ENCODE measurements around the gene WIPI1. TPM values are rescaled to one million over a fixed set of nuclear protein-coding genes. Genes with fewer than 3 reads are reported as not detected.
"Not testable (repeated sequence)": the region's sequence is repeated elsewhere in the genome, so short reads cannot be mapped to it uniquely, and the experiment has no call there.

Gene WIPI1
- total and polyA plus RNA-seq, 3 donors from 2014 or later = 25.4 to 38.3 (median 26.8) TPM

- TF ChIP-seq CTCF (IDR thresholded peaks at IDR 0.05) (no peak), POLR2A (IDR thresholded peaks at IDR 0.05) (no peak)
- Histone ChIP-seq H3K27ac (peak overlapping the region; percentile 88 to 92), H3K4me3 (no peak overlapping the region), H3K4me1 (peaks cover 21% of the 10 kb centered on the region), H3K9me3 (no peaks in the 10 kb centered on the region), H3K27me3 (no peaks in the 10 kb centered on the region), H3K36me3 (ENCODE audit: low read depth, missing control alignments) (no peaks in the 10 kb centered on the region)
- intact Hi-C loops (cut with DNase I; ENCODE audit: low total_unique reads) = no loop called here
- WGBS, 2 donors = 46 to 56% methylated on average over 8 of the region's 8 CpGs
- peak; percentile 14 for DNase-seq
Measured at GRCh38 chr17:68377771-68378267, 79.5 kb downstream of the WIPI1 start.

GRCh38 chr17:68376178-68376577, 81.1 kb downstream of the WIPI1 start:
- DNase-seq; H3K27me3 ChIP-seq; H3K27ac ChIP-seq; H3K4me3 ChIP-seq; intact Hi-C loops (cut with DNase I; ENCODE audit: low total_unique reads); H3K36me3 ChIP-seq (ENCODE audit: low read depth, missing control alignments); H3K9me3 ChIP-seq: not testable (repeated sequence)
- H3K4me1 ChIP-seq = peaks cover 21% of the 10 kb centered on the region
- WGBS, 2 donors = 87 to 93% methylated on average over 2 of the region's 2 CpGs

- DNase-seq = no peak
- Histone ChIP-seq H3K4me3 (no peak overlapping the region), H3K36me3 (ENCODE audit: low read depth, missing control alignments) (no peaks in the 10 kb centered on the region), H3K27ac (no peak overlapping the region), H3K4me1 (peaks cover 21% of the 10 kb centered on the region), H3K9me3 (no peaks in the 10 kb centered on the region), H3K27me3 (no peaks in the 10 kb centered on the region)
- TF ChIP-seq POLR2A (IDR thresholded peaks at IDR 0.05) (no peak), CTCF (IDR thresholded peaks at IDR 0.05) (no peak)
- intact Hi-C loops (cut with DNase I; ENCODE audit: low total_unique reads) = no loop called here
- 91 to 96% methylated on average over 8 of the region's 8 CpGs for WGBS, 2 donors
Measured at GRCh38 chr17:68375566-68375965, 81.7 kb downstream of the WIPI1 start.

MicroRNAs within 50 kb of the gene (microRNA counts, 767-probe panel; counts per million panel counts)
- microRNA hsa-miR-635 = 0 to 152 counts per million in 2 donors

Small RNA genes lying within 50 kb of the gene (microRNA-seq; reads per million reads assigned to microRNA genes)
- 0 to 2.1 reads per million in 2 donors for gene MIR635 (ENCODE audit: borderline number of aligned reads in 2 of 2, borderline replicate concordance in 1 of 2)

Small RNA genes lying within 50 kb of the gene (small RNA-seq; reads per million reads assigned to genes)
- gene MIR635 = 0 reads per million in 2 donors

Other genes starting within 250 kb of the WIPI1 start
- 100 to 1,000 TPM; 143 to 201 TPM for gene AMZ2, start 209.5 kb downstream of the WIPI1 start, total RNA-seq
- gene AMZ2, start 209.5 kb downstream of the WIPI1 start, polyA plus RNA-seq (ENCODE audit: insufficient read depth, low read depth, low replicate concordance) = 457 TPM
- 1 to 10 TPM; 1.5 to 1.9 TPM for gene SLC16A6, start 166.4 kb downstream of the WIPI1 start, total RNA-seq
- gene SLC16A6, start 166.4 kb downstream of the WIPI1 start, polyA plus RNA-seq (ENCODE audit: insufficient read depth, low read depth, low replicate concordance) = 2.2 TPM
- 10 to 100 TPM; 12.5 to 16.9 TPM for gene ARSG, start 166.0 kb downstream of the WIPI1 start, total RNA-seq
- 7.4 TPM for gene ARSG, start 166.0 kb downstream of the WIPI1 start, polyA plus RNA-seq (ENCODE audit: insufficient read depth, low read depth, low replicate concordance)
- gene PRKAR1A, start 54.9 kb upstream of the WIPI1 start, total RNA-seq = 100 to 1,000 TPM; 279 to 319 TPM
- 375 TPM for gene PRKAR1A, start 54.9 kb upstream of the WIPI1 start, polyA plus RNA-seq (ENCODE audit: insufficient read depth, low read depth, low replicate concordance)
- gene FAM20A, start 143.9 kb upstream of the WIPI1 start, total RNA-seq = 10 to 100 TPM; 93.4 to 96.0 TPM
- 70.5 TPM for gene FAM20A, start 143.9 kb upstream of the WIPI1 start, polyA plus RNA-seq (ENCODE audit: insufficient read depth, low read depth, low replicate concordance)

Data from testis (tissue), 3 donors.